GM12873 (cell line): ENCODE measurements around the gene DNAJB2.

Experiments
- CTCF ChIP-seq: IDR thresholded peaks from 2 replicates; pipeline ENCODE4 v1.5.1; 2012; ENCODE audit warnings: low read depth, mild to moderate bottlenecking, moderate library complexity, low read length, control low read depth; ENCODE audit not compliant: insufficient read depth; ENCODE audit errors: missing control alignments

Gene DNAJB2

GRCh38 chr2:219300022-219300421, 20.9 kb downstream of the DNAJB2 start:
- no peak for TF ChIP-seq CTCF

GRCh38 chr2:219302412-219302968, 23.3 kb downstream of the DNAJB2 start:
- TF ChIP-seq CTCF, result no peak

GRCh38 chr2:219304223-219304622, 25.1 kb downstream of the DNAJB2 start:
- no peak for TF ChIP-seq CTCF

- TF ChIP-seq CTCF, result no peak
Observed at GRCh38 chr2:219306047-219306446, 26.9 kb downstream of the DNAJB2 start.

GRCh38 chr2:219308142-219309101, 29.3 kb downstream of the DNAJB2 start:
- no peak for TF ChIP-seq CTCF

GRCh38 chr2:219309278-219309677, 30.1 kb downstream of the DNAJB2 start, which contains the start of gene PTPRN:
Gene PTPRN, minus strand, starts transcription at chr2:219309401. Its CDS starts 69 bp downstream, at chr2:219309332.
- TF ChIP-seq CTCF, result no peak

- no peak for TF ChIP-seq CTCF
Observed at GRCh38 chr2:219314804-219315468, 35.8 kb downstream of the DNAJB2 start.
